Posterior cingulate gyrus (tissue), 11 donors: ENCODE measurements around the gene TBC1D22A.

Experiments
- DNase-seq, 10 donors: peaks; one replicate each; pipeline versions ENCODE4 v3.0.0 to v3.0.0-alpha.2; 2020 to 2021; ENCODE audit warnings: mixed read lengths in 3 of 10
- intact Hi-C: fragments of 100-400 bp; cut with DNase I; formaldehyde crosslinking; loops from one replicate; pipeline ENCODE4 v1.15.1; 2023

The TBC1D22A gene

GRCh38 chr22:46791201-46791731, 28.8 kb downstream of the TBC1D22A start:
- intact Hi-C loops = no loop called here
- DNase-seq = peak in 5 of 10 donors; percentile 52 to 90 (median 69)

- DNase-seq = peak in 1 of 10 donors; percentile 74
- intact Hi-C loops = no loop called here
Observed at GRCh38 chr22:46792061-46792796, 29.8 kb downstream of the TBC1D22A start.

- peak in 2 of 10 donors; percentile 74 to 81 for DNase-seq
- intact Hi-C loops = no loop called here
Observed at GRCh38 chr22:46792841-46793261, 30.4 kb downstream of the TBC1D22A start.

- peak in 2 of 10 donors; percentile 13 to 38 for DNase-seq
- intact Hi-C loops = no loop called here
Observed at GRCh38 chr22:46793497-46793896, 31.0 kb downstream of the TBC1D22A start.

GRCh38 chr22:46794067-46794466, 31.6 kb downstream of the TBC1D22A start:
- DNase-seq = peak in 1 of 10 donors; percentile 73
- intact Hi-C loops = no loop called here

GRCh38 chr22:46794491-46794890, 32.0 kb downstream of the TBC1D22A start:
- intact Hi-C loops = no loop called here
- peak in 2 of 10 donors; percentile 2 to 52 for DNase-seq

- intact Hi-C loops = no loop called here
- peak in 3 of 10 donors; percentile 13 to 72 (median 55) for DNase-seq
Observed at GRCh38 chr22:46795140-46795539, 32.7 kb downstream of the TBC1D22A start.

GRCh38 chr22:46795845-46796565, 33.6 kb downstream of the TBC1D22A start:
- intact Hi-C loops = no loop called here
- DNase-seq = peak in 3 of 10 donors; percentile 11 to 81 (median 73)

- intact Hi-C loops = no loop called here
Observed at GRCh38 chr22:46796566-46797195, 34.2 kb downstream of the TBC1D22A start.

GRCh38 chr22:46797355-46797754, 34.9 kb downstream of the TBC1D22A start:
- peak in 2 of 10 donors; percentile 77 to 81 for DNase-seq
- intact Hi-C loops = no loop called here

More at GRCh38 chr22:46796566-46797195, 34.2 kb downstream of the TBC1D22A start:
- peak in 3 of 10 donors; percentile 7 to 81 (median 70) for DNase-seq

- intact Hi-C loops = no loop called here
- DNase-seq = peak in 1 of 10 donors; percentile 57
Observed at GRCh38 chr22:46798041-46798365, 35.6 kb downstream of the TBC1D22A start.

GRCh38 chr22:46798366-46799350, 36.2 kb downstream of the TBC1D22A start:
- DNase-seq = peak; percentile 57 to 97 (median 82)
- intact Hi-C loops = no loop called here

GRCh38 chr22:46799626-46800025, 37.2 kb downstream of the TBC1D22A start:
- intact Hi-C loops = no loop called here
- DNase-seq = peak in 1 of 10 donors; percentile 60

GRCh38 chr22:46800102-46800857, 37.8 kb downstream of the TBC1D22A start:
- DNase-seq = peak in 2 of 10 donors; percentile 10 to 25
- intact Hi-C loops = no loop called here

- DNase-seq = peak in 1 of 10 donors; percentile 83
- intact Hi-C loops = no loop called here
Observed at GRCh38 chr22:46801331-46801811, 38.9 kb downstream of the TBC1D22A start.

GRCh38 chr22:46801826-46802607, 39.6 kb downstream of the TBC1D22A start:
- peak in 1 of 10 donors; percentile 82 for DNase-seq
- intact Hi-C loops = no loop called here

- peak in 1 of 10 donors; percentile 24 for DNase-seq
- intact Hi-C loops = no loop called here
Observed at GRCh38 chr22:46802608-46803027, 40.2 kb downstream of the TBC1D22A start.
